K562 (cell line): ENCODE data around the gene MOSPD3. TPM values are rescaled to one million over a fixed set of nuclear protein-coding genes. Genes with fewer than 3 reads are reported as not detected.
A peak's percentile ranks its signal among the peaks of the same experiment; 100 is the strongest.

Source experiments
- ASH1L ChIP-seq: fragments of 450-650 bp; IDR thresholded peaks from 2 replicates; pipeline ENCODE4 v1.6.1; 2018; ENCODE audit warnings: borderline replicate concordance, mild to moderate bottlenecking, low read depth; ENCODE audit not compliant: partially characterized antibody
- CEBPB ChIP-seq: fragments of 450-650 bp; IDR thresholded peaks from 2 replicates; pipeline ENCODE4 v1.6.1; 2016; ENCODE audit warnings: missing genetic modification characterization, missing compliant biosample characterization
- CEBPG ChIP-seq, 3 experiments: fragments of 200-800 bp in 1 of 3; sonication (Bioruptor generic) in 1 of 3; sonication (generic) in 1 of 3; formaldehyde crosslinking in 1 of 3; IDR thresholded peaks in 2 of 3; conservative IDR thresholded peaks in 1 of 3; 2 replicates each; pipeline versions ENCODE4 v1.6.1 to v1.8.0; 2016 to 2022; ENCODE audit warnings: missing compliant biosample characterization in 2 of 3, missing genetic modification characterization in 2 of 3, mild to moderate bottlenecking in 1 of 3, missing genetic modification reagents in 1 of 3
- DACH1 ChIP-seq: fragments of 450-650 bp; IDR thresholded peaks from 2 replicates; pipeline ENCODE4 v1.6.1; 2018; ENCODE audit not compliant: partially characterized antibody
- EWSR1 ChIP-seq: fragments of 450-650 bp; IDR thresholded peaks from 2 replicates; pipeline ENCODE4 v1.6.1; 2018; ENCODE audit warnings: borderline replicate concordance, mild to moderate bottlenecking, low read depth, moderate library complexity; ENCODE audit not compliant: partially characterized antibody
- JUND ChIP-seq, 2 experiments: IDR thresholded peaks; 2 replicates in 1 of 2; 3 replicates in 1 of 2; pipeline ENCODE4 v1.6.1; 2011; ENCODE audit warnings: borderline replicate concordance in 2 of 2, low read depth in 2 of 2, low read length in 2 of 2, improper control_type of control experiment in 1 of 2, missing biosample characterization in 1 of 2, missing genetic modification characterization in 1 of 2, missing genetic modification reagents in 1 of 2
- MAZ ChIP-seq, 2 experiments: fragments of 450-650 bp in 1 of 2; sonication (generic) in 1 of 2; formaldehyde crosslinking; IDR thresholded peaks in 1 of 2; conservative IDR thresholded peaks in 1 of 2; 2 replicates each; pipeline versions ENCODE4 v1.4.0 to v1.5.0; 2020; ENCODE audit warnings: mild to moderate bottlenecking in 1 of 2, missing genetic modification reagents in 1 of 2
- MEIS2 ChIP-seq: fragments of 450-650 bp; IDR thresholded peaks from 2 replicates; pipeline ENCODE4 v1.6.1; 2014; ENCODE audit warnings: mild to moderate bottlenecking; ENCODE audit not compliant: partially characterized antibody
- PCBP2 ChIP-seq: fragments of 200-400 bp; formaldehyde crosslinking; IDR thresholded peaks from 2 replicates; pipeline ENCODE4 v1.6.1; 2018; ENCODE audit warnings: low read length, low read depth, mild to moderate bottlenecking, moderate library complexity; ENCODE audit not compliant: poor library complexity, severe bottlenecking
- PTTG1 ChIP-seq: fragments of 450-650 bp; IDR thresholded peaks from 2 replicates; pipeline ENCODE4 v1.6.1; 2016; ENCODE audit warnings: low read depth, mild to moderate bottlenecking, missing genetic modification characterization, missing compliant biosample characterization
- RB1 ChIP-seq: fragments of 450-650 bp; IDR thresholded peaks from 2 replicates; pipeline ENCODE4 v1.6.1; 2017; ENCODE audit warnings: low read depth, mild to moderate bottlenecking
- SUPT5H ChIP-seq: fragments of 450-650 bp; IDR thresholded peaks from 2 replicates; pipeline ENCODE4 v1.6.1; 2016
- TAF1 ChIP-seq: IDR thresholded peaks from 2 replicates; pipeline ENCODE4 v1.6.1; 2011; ENCODE audit warnings: mild to moderate bottlenecking, low read length, moderate library complexity; ENCODE audit not compliant: insufficient read depth, control insufficient read depth, severe bottlenecking; ENCODE audit errors: extremely low read depth
- TARDBP ChIP-seq: fragments of 450-650 bp; IDR thresholded peaks from 2 replicates; pipeline ENCODE4 v1.6.1; 2016
- TCF7L2 ChIP-seq: fragments of 150-350 bp; IDR thresholded peaks from 2 replicates; pipeline ENCODE4 v1.6.1; 2016; ENCODE audit warnings: low read depth, mild to moderate bottlenecking, low read length, moderate library complexity
- polyA plus RNA-seq, 8 experiments: library from polyadenylated mRNA; depleted of rRNA in 4 of 8; stranded (reverse) in 5 of 8; unstranded in 3 of 8; fragments of >200 nt; fragmentation: Nextera tagmentation in 2 of 8; fragmentation: Illumina TruSeq in 1 of 8; extraction: Ambion mirVana in 2 of 8; extraction: Trizol in 1 of 8; gene quantifications; 2 replicates each; pipeline versions ENCODE4 v1.2.1 to v1.2.3, GENCODE V29; 2011 to 2014; ENCODE audit warnings: inconsistent platforms in 1 of 8, missing spikeins in 1 of 8
- total RNA-seq, 7 experiments: library from RNA; depleted of rRNA in 6 of 7; stranded (reverse); fragments of >200 nt in 6 of 7; fragmentation: Illumina TruSeq in 2 of 7; extraction: Trizol in 2 of 7; gene quantifications; 2 replicates each; pipeline versions ENCODE4 v1.2.1 to v1.2.3, GENCODE V29; 2011 to 2021; ENCODE audit warnings: low replicate concordance in 1 of 7
- TF ChIP-seq, protein P1 (sequence below), 2 experiments: IDR thresholded peaks; 2 replicates each; pipeline ENCODE4 v1.6.1; 2011; ENCODE audit warnings: borderline replicate concordance in 1 of 2, control low read depth in 1 of 2, low read depth in 1 of 2, low read length in 1 of 2, mild to moderate bottlenecking in 1 of 2, mixed read lengths in 1 of 2, moderate library complexity in 1 of 2; ENCODE audit not compliant: insufficient read depth in 1 of 2, insufficient read length in 1 of 2, poor library complexity in 1 of 2, severe bottlenecking in 1 of 2; ENCODE audit errors: extremely low read depth in 1 of 2
- TF ChIP-seq, protein P2 (sequence below): sonication (generic); formaldehyde crosslinking; IDR thresholded peaks from 2 replicates; pipeline ENCODE4 v1.9.0; 2022; ENCODE audit warnings: mild to moderate bottlenecking, missing genetic modification reagents
- TF ChIP-seq, protein P3 (sequence below), 2 experiments: fragments of 450-650 bp in 1 of 2; sonication (generic) in 1 of 2; formaldehyde crosslinking in 1 of 2; IDR thresholded peaks in 1 of 2; conservative IDR thresholded peaks in 1 of 2; 2 replicates each; pipeline versions ENCODE4 v1.6.1 to v1.8.1; 2016 to 2023; ENCODE audit warnings: mild to moderate bottlenecking in 2 of 2, moderate library complexity in 2 of 2, inconsistent platforms in 1 of 2, missing genetic modification reagents in 1 of 2
- TF ChIP-seq, protein P4 (sequence below): fragments of 450-650 bp; IDR thresholded peaks from 2 replicates; pipeline ENCODE4 v1.6.1; 2016; ENCODE audit warnings: borderline replicate concordance

The MOSPD3 gene
- total and polyA plus RNA-seq, 9 of the 15 experiments (the other 6 are each of a cell fraction or from before 2014, with no cell fraction given) = 1.4 to 32.1 (median 7.3) TPM

DNA sequence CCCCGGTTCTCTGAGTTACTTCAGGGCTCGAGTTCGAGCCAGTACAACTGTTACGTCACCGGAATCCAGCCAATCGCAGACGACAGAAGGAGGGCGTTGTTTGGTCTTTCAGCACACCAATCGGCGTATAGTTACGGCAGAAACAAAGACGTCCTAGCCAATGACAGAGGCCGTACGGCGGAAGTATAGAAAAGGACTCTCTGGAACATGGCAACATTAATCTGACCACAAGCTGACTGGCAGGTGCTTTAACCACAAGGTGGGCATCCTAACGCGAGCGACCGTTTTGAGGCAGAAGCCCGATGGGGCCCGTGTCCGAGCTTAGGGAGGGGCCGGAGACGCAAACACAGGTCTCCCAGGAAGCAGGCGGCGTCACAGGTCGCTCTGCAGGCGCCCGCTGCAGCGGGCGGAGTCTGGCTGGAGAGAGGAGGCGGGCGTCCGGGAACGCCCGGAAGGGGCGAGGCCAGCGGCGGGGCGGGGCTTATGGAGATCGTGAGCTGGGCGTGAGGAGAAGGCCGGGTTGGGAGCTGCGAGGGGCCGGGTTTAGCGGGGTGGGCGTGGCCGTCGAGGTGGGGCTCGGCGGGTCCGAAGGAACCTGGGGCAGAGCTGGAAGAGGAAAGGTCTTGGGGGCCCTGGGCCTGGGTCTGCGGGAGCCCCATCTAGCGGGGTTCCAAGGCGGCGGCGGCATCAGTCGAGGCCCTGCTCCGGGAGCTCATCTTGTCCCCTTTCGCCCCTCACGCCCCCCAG, at the start of gene MOSPD3 (continued):
- TF ChIP-seq, protein P1, sequence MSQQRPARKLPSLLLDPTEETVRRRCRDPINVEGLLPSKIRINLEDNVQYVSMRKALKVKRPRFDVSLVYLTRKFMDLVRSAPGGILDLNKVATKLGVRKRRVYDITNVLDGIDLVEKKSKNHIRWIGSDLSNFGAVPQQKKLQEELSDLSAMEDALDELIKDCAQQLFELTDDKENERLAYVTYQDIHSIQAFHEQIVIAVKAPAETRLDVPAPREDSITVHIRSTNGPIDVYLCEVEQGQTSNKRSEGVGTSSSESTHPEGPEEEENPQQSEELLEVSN (IDR thresholded peaks at IDR 0.05; ENCODE audit: borderline replicate concordance in 1 of 2, extremely low read depth in 1 of 2, insufficient read depth in 1 of 2, insufficient read length in 1 of 2, low read depth in 1 of 2, low read length in 1 of 2, poor library complexity in 1 of 2, severe bottlenecking in 1 of 2) = peak in 1 of 2 experiments; percentile 14
- TF ChIP-seq, protein P2, sequence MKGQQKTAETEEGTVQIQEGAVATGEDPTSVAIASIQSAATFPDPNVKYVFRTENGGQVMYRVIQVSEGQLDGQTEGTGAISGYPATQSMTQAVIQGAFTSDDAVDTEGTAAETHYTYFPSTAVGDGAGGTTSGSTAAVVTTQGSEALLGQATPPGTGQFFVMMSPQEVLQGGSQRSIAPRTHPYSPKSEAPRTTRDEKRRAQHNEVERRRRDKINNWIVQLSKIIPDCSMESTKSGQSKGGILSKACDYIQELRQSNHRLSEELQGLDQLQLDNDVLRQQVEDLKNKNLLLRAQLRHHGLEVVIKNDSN (CRISPR knock-in tag) = no peak
- TF ChIP-seq JUND (IDR thresholded peaks at IDR 0.05; ENCODE audit: borderline replicate concordance, low read depth, low read length) = peak; percentile 62
- peak; percentile 47; the same call in 1 of the 3 replicates for TF ChIP-seq JUND (tag; IDR thresholded peaks at IDR 0.05; ENCODE audit: borderline replicate concordance, low read depth, low read length)
- no peak for TF ChIP-seq DACH1
- TF ChIP-seq, protein P3, sequence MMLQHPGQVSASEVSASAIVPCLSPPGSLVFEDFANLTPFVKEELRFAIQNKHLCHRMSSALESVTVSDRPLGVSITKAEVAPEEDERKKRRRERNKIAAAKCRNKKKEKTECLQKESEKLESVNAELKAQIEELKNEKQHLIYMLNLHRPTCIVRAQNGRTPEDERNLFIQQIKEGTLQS (IDR thresholded peaks at IDR 0.05) = peak; percentile 99
- TF ChIP-seq, protein P3 (CRISPR knock-in tag; conservative IDR thresholded peaks at IDR 0.05) = peak; percentile 79; the same call in 1 of the 2 replicates
- no peak for TF ChIP-seq EWSR1
- peak; percentile 91 for TF ChIP-seq CEBPB
- TF ChIP-seq CEBPG (CRISPR knock-in tag; IDR thresholded peaks at IDR 0.05) = peak; percentile 75
- peak; percentile 92 to 96 for TF ChIP-seq CEBPG (tag; conservative IDR thresholded peaks at IDR 0.05 in 1 of 2, IDR thresholded peaks at IDR 0.05 in 1 of 2)
- peak; percentile 86 for TF ChIP-seq ASH1L
- 0 out of 2 replicates have a peak, but pooled peaks have one; percentile 43 for TF ChIP-seq TARDBP
- TF ChIP-seq MAZ (CRISPR knock-in tag; conservative IDR thresholded peaks at IDR 0.05 in 1 of 2, IDR thresholded peaks at IDR 0.05 in 1 of 2) = peak; percentile 48 to 72; a peak in 3 of 4 replicates
- TF ChIP-seq SUPT5H = peak; percentile 93
- TF ChIP-seq PCBP2 = no peak
- no peak for TF ChIP-seq PTTG1 (tag)
- TF ChIP-seq MEIS2 = peak; percentile 77
- TF ChIP-seq, protein P4, sequence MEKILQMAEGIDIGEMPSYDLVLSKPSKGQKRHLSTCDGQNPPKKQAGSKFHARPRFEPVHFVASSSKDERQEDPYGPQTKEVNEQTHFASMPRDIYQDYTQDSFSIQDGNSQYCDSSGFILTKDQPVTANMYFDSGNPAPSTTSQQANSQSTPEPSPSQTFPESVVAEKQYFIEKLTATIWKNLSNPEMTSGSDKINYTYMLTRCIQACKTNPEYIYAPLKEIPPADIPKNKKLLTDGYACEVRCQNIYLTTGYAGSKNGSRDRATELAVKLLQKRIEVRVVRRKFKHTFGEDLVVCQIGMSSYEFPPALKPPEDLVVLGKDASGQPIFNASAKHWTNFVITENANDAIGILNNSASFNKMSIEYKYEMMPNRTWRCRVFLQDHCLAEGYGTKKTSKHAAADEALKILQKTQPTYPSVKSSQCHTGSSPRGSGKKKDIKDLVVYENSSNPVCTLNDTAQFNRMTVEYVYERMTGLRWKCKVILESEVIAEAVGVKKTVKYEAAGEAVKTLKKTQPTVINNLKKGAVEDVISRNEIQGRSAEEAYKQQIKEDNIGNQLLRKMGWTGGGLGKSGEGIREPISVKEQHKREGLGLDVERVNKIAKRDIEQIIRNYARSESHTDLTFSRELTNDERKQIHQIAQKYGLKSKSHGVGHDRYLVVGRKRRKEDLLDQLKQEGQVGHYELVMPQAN = peak; percentile 92
- TF ChIP-seq TAF1 = peak; percentile 56
- TF ChIP-seq TCF7L2 = peak; percentile 73
- peak; percentile 38; the same call in 1 of the 2 replicates for TF ChIP-seq RB1
